Measurements from ENCODE around the gene RASEF.

Gene RASEF

GRCh38 chr9:83056174-83056573, 6.8 kb downstream of the RASEF start:
- Histone ChIP-seq H3K27me3 (ENCODE audit: insufficient read depth, low read length, poor library complexity, severe bottlenecking) (no peaks in the 10 kb centered on the region), H3K4me3 (ENCODE audit: low read length, poor library complexity, severe bottlenecking) (no peak overlapping the region), H3F3A (ENCODE audit: low read depth) (no peaks in the 10 kb centered on the region), H3K36me3 (ENCODE audit: insufficient read depth, low read length) (no peaks in the 10 kb centered on the region), H3K4me2 (ENCODE audit: low read depth, low read length, poor library complexity, severe bottlenecking) (no peak overlapping the region), H3K4me1 (ENCODE audit: insufficient read depth, low read length, poor library complexity, severe bottlenecking) (no peaks in the 10 kb centered on the region), H3K79me2 (ENCODE audit: insufficient read depth, low read length) (no peaks in the 10 kb centered on the region), H2AFZ (ENCODE audit: low read length) (no peak overlapping the region), H3K9me2 (replicated peaks; ENCODE audit: low read depth, low read length) (no peaks in the 10 kb centered on the region), H4K20me1 (ENCODE audit: insufficient read depth, low read length, poor library complexity, severe bottlenecking) (no peaks in the 10 kb centered on the region), H3K9ac (ENCODE audit: low read depth, low read length, poor library complexity, severe bottlenecking) (no peak overlapping the region), H3K9me3 (ENCODE audit: insufficient read depth, low read depth, low read length) (no peaks in the 10 kb centered on the region)
- no peak for TF ChIP-seq EZH2phosphoT487 (IDR thresholded peaks at IDR 0.05; ENCODE audit: borderline replicate concordance)
- no peak for TF ChIP-seq CTCF (conservative IDR thresholded peaks at IDR 0.05; ENCODE audit: low read length)

GRCh38 chr9:83047839-83048775, 14.8 kb downstream of the RASEF start:
- Histone ChIP-seq H2AFZ (ENCODE audit: low read length) (no peak overlapping the region), H4K20me1 (ENCODE audit: insufficient read depth, low read length, poor library complexity, severe bottlenecking) (no peaks in the 10 kb centered on the region), H3K4me1 (ENCODE audit: insufficient read depth, low read length, poor library complexity, severe bottlenecking) (peaks cover 1% of the 10 kb centered on the region), H3K4me3 (ENCODE audit: low read length, poor library complexity, severe bottlenecking) (no peak overlapping the region), H3K36me3 (ENCODE audit: insufficient read depth, low read length) (no peaks in the 10 kb centered on the region), H3K79me2 (ENCODE audit: insufficient read depth, low read length) (no peaks in the 10 kb centered on the region), H3K9me2 (replicated peaks; ENCODE audit: low read depth, low read length) (no peaks in the 10 kb centered on the region), H3K9me3 (ENCODE audit: insufficient read depth, low read depth, low read length) (no peaks in the 10 kb centered on the region), H3K9ac (ENCODE audit: low read depth, low read length, poor library complexity, severe bottlenecking) (no peak overlapping the region), H3K27me3 (ENCODE audit: insufficient read depth, low read length, poor library complexity, severe bottlenecking) (no peaks in the 10 kb centered on the region), H3K4me2 (ENCODE audit: low read depth, low read length, poor library complexity, severe bottlenecking) (no peak overlapping the region), H3F3A (ENCODE audit: low read depth) (no peaks in the 10 kb centered on the region)
- TF ChIP-seq EZH2phosphoT487 (IDR thresholded peaks at IDR 0.05; ENCODE audit: borderline replicate concordance), result no peak
- TF ChIP-seq CTCF (conservative IDR thresholded peaks at IDR 0.05; ENCODE audit: low read length), result no peak

- Histone ChIP-seq H3K36me3 (ENCODE audit: insufficient read depth, low read length) (no peaks in the 10 kb centered on the region), H3K9me3 (ENCODE audit: insufficient read depth, low read depth, low read length) (no peaks in the 10 kb centered on the region), H3K4me2 (ENCODE audit: low read depth, low read length, poor library complexity, severe bottlenecking) (no peak overlapping the region), H3F3A (ENCODE audit: low read depth) (no peaks in the 10 kb centered on the region; the same call in 1 of the 2 replicates), H3K79me2 (ENCODE audit: insufficient read depth, low read length) (no peaks in the 10 kb centered on the region), H2AFZ (ENCODE audit: low read length) (no peak overlapping the region), H3K4me1 (ENCODE audit: insufficient read depth, low read length, poor library complexity, severe bottlenecking) (peaks cover 21% of the 10 kb centered on the region), H3K4me3 (ENCODE audit: low read length, poor library complexity, severe bottlenecking) (no peak overlapping the region), H4K20me1 (ENCODE audit: insufficient read depth, low read length, poor library complexity, severe bottlenecking) (no peaks in the 10 kb centered on the region), H3K27me3 (ENCODE audit: insufficient read depth, low read length, poor library complexity, severe bottlenecking) (no peaks in the 10 kb centered on the region), H3K9ac (ENCODE audit: low read depth, low read length, poor library complexity, severe bottlenecking) (no peak overlapping the region), H3K9me2 (replicated peaks; ENCODE audit: low read depth, low read length) (no peaks in the 10 kb centered on the region)
- TF ChIP-seq CTCF (conservative IDR thresholded peaks at IDR 0.05; ENCODE audit: low read length) (no peak), EZH2phosphoT487 (IDR thresholded peaks at IDR 0.05; ENCODE audit: borderline replicate concordance) (no peak)
Measured at GRCh38 chr9:83043597-83043996, 19.3 kb downstream of the RASEF start.

Data from Loucy (cell line).